LNCAP (cell line): ENCODE measurements around the gene RNF207.

Experiments used
- TF ChIP-seq, protein P1 (sequence below): fragments of 450-650 bp; IDR thresholded peaks from 2 replicates; pipeline ENCODE4 v1.5.1; 2017; ENCODE audit warnings: mild to moderate bottlenecking

Gene RNF207

DNA sequence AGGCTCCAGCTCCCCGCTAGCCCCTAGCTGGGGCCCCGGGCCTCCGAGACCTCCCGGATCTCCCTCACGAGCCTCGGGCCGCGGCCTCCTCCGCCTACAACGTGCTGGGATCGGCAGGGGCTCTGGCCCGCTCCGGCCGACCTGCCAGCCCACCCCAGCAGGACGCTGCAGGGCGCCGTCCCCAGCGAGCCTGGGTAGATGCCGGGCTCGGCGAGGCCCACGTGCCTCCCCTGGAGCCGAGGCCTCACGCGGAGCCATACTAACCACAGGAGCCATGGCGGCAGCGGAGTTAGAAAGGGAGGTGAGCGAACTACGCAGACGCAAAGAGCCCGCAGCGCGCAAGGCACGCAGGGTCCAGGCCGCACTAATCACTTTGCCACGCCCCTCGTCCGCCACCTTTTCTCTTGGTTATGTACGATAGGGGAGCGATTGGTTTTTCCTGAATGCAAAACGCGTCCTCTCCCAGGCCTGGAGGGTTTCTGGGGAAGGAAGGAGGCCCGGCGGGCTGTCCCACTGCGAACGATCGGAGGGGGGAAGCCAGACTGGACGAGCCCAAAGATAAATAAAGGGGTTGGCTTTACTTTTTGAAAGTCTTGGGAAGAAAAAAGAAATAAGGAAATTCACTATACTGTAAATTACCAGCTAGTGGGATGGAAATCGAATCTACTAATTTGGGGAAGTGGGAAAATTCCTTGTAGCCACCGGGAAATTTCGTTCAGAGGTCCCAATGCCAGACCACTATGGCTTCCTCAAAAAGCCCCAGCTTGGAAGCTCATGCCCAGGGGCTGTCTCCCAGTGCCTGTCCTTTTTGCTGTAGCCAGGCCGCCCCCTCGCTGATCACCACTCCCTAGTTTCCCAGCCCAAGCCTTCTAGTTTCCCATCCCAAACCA, 6.4 kb upstream of the RNF207 start, which contains the start of gene RPL22:
Gene RPL22, minus strand, starts transcription at position 298 of the 890 bp plus-strand sequence. Its CDS starts 22 bp downstream, at position 276.
- TF ChIP-seq, protein P1, sequence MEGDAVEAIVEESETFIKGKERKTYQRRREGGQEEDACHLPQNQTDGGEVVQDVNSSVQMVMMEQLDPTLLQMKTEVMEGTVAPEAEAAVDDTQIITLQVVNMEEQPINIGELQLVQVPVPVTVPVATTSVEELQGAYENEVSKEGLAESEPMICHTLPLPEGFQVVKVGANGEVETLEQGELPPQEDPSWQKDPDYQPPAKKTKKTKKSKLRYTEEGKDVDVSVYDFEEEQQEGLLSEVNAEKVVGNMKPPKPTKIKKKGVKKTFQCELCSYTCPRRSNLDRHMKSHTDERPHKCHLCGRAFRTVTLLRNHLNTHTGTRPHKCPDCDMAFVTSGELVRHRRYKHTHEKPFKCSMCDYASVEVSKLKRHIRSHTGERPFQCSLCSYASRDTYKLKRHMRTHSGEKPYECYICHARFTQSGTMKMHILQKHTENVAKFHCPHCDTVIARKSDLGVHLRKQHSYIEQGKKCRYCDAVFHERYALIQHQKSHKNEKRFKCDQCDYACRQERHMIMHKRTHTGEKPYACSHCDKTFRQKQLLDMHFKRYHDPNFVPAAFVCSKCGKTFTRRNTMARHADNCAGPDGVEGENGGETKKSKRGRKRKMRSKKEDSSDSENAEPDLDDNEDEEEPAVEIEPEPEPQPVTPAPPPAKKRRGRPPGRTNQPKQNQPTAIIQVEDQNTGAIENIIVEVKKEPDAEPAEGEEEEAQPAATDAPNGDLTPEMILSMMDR = no peak

DNA sequence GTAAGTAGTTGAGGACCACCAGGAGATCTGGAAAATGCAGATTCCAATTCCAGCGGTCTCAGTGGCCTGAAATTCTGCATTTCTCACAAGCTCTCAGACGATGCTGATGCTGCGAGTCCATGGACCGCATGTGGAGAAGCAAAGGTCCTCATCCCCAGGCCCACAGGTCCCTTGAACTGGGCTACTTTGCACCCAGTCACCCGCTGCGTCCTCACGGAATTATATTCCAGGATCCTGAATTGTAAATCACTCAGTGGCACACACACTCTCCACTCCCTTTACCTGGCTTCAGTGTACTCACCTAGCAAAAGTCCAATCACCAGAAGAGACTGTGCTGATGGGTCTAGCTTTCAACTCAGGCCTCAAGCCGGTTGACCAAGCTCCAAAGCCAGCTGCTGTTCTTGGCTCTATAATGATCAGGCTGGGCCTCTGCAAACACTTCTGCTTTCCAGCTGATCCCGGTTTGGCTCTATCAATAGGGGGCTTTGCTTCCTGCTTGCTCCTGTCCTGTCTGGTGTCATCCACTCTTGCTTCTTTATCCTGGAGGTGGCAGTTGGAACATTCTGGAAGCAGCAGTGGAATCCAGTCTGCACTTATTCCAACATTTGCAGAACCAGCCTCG, 5.6 kb upstream of the RNF207 start:
- TF ChIP-seq, protein P1 = no peak

DNA sequence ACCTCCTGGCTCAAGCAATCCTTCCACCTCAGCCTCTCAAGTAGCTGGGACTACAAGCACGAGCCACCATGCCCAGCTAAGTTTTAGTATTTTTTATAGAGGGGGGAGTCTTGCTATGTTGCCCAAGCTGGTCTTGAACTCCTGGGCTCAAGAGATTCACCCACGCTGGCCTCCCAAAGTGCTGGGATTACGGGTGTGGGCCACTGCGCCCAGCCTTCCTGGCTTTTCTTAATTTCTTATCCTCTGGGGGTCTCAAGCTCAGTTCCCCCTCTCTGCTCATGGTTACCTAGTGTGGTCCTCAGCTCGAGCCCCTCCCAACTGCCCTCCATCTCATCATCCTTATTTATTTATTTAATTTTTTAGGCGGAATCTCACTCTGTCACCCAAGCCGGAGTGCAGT, 3.7 kb upstream of the RNF207 start:
- TF ChIP-seq, protein P1 = no peak

DNA sequence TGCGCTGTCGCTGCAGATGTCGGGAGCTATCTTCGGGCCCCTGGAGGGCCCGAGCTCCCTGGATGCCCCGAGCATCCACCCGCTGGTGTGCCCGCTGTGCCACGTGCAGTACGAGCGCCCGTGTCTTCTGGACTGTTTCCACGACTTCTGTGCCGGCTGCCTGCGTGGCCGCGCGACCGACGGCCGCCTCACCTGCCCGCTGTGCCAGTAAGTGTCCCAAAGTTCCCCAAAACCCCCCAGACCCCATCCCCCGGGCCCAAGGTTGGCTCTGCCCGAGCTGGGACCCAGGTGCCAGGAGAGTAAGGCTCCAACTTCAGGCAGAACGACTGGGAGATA, 569 bp downstream of the RNF207 start:
- TF ChIP-seq, protein P1 = no peak

DNA sequence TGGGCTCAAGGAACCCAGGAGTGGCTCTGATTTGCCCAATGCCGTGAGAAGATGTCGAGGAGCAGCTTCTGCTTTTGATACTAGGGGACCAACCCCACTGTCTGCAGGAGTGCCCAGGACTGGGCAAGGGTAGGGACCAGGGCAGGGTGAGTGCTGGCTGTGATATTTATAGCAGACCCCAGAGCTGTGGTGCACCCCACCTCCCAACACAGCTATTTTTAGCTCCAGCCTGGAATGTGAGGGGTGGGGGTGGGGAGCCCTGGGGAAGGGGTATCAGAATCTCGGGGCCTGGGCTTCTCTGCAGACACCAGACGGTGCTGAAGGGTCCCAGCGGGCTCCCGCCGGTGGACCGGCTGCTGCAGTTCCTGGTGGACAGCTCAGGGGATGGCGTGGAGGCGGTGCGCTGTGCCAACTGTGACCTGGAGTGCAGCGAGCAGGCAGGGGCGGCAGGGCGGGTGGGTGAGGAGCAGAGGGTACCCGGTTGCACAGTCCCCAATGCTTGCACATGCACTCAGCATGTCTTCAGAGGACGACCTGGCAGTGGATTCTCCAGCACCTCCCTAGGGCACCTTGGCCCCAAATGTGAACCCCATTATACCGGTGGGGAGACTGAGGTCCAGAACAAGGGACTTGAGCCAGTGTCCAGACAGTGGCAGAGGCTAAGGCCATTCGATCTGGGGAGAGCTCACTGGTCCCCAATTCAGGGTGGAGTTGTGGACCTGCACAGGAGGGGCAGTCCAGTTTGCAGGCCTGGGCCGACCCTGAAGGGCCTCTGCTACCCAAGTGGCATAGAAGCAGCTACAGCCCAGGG, 1.4 kb downstream of the RNF207 start:
- TF ChIP-seq, protein P1 = no peak

DNA sequence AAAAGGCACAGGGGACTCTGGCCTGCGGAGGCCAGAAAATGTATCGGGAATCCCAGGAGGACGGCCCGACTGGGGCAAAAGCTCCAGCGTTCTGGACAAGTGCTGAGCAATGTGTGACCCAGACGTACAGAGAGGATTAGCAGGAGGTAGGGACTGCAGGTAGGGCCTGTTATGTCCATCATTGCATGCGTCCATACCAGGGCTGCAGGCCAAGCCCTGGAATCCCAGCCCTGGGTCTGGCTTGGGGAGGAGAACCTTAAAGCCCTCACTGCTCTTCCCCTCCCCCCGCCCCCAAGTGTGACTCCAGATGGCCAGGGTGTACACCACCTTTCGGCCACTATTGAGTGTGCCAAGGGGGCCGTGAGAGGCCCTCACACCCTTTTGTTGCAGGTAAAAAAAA, 2.0 kb downstream of the RNF207 start:
- TF ChIP-seq, protein P1 = no peak
